BLaER1 treated with 17β-estradiol and CSF1 and Interleukin-3, amounts not matched to agents 10 nM and 100 nM (cell line): Measurements from ENCODE around the gene SDK1.

Experiments used
- H3K27ac ChIP-seq, 11 experiments: shearing (Covaris generic); formaldehyde crosslinking; 2 replicates each; pipeline ENCODE4 v1.8.1; 2022
- H3K27me3 ChIP-seq, 11 experiments: shearing (Covaris generic); formaldehyde crosslinking; 2 replicates each; pipeline ENCODE4 v1.8.1; 2022
- H3K36me3 ChIP-seq, 11 experiments: shearing (Covaris generic); formaldehyde crosslinking; 2 replicates each; pipeline ENCODE4 v1.8.1; 2022
- H3K4me1 ChIP-seq, 10 experiments: shearing (Covaris generic); formaldehyde crosslinking; 2 replicates each; pipeline ENCODE4 v1.8.1; 2022
- H3K4me2 ChIP-seq, 11 experiments: shearing (Covaris generic); formaldehyde crosslinking; 2 replicates each; pipeline ENCODE4 v1.8.1; 2022
- H3K4me3 ChIP-seq, 10 experiments: shearing (Covaris generic); formaldehyde crosslinking; 2 replicates each; pipeline ENCODE4 v1.8.1; 2022
- H3K9ac ChIP-seq, 11 experiments: shearing (Covaris generic); formaldehyde crosslinking; 2 replicates each; pipeline ENCODE4 v1.8.1; 2022
- H3K9me3 ChIP-seq, 11 experiments: shearing (Covaris generic); formaldehyde crosslinking; replicated peaks in 1 of 11; 2 replicates each; pipeline ENCODE4 v1.8.1; 2022
- H4K20me1 ChIP-seq, 11 experiments: shearing (Covaris generic); formaldehyde crosslinking; 2 replicates each; pipeline ENCODE4 v1.8.1; 2022
- Cebpa-rat ChIP-seq, 11 experiments: shearing (Covaris generic); IDR thresholded peaks; 2 replicates each; pipeline ENCODE4 v1.8.1; 2022

The SDK1 gene

GRCh38 chr7:3408814-3409595 lies 108.0 kb downstream of the SDK1 start:
- no peaks in the 10 kb centered on the region for H3K27me3 ChIP-seq

GRCh38 chr7:3412871-3413270 lies 111.8 kb downstream of the SDK1 start:
- TF ChIP-seq Cebpa-rat (IDR thresholded peaks at IDR 0.05) = no peak
- Histone ChIP-seq H3K4me3 (no peak overlapping the region), H4K20me1 (no peaks in the 10 kb centered on the region), H3K27ac (no peak overlapping the region), H3K4me1 (peaks cover 0 to 12% (median 10%) of the 10 kb centered on the region in 10 experiments; a peak in 12 of 20 replicates), H3K27me3 (no peaks in the 10 kb centered on the region), H3K4me2 (no peak overlapping the region), H3K9ac (no peak overlapping the region), H3K36me3 (no peaks in the 10 kb centered on the region), H3K9me3 (no peaks in the 10 kb centered on the region)

More at GRCh38 chr7:3408814-3409595, 108.0 kb downstream of the SDK1 start:
- H3K27ac ChIP-seq = no peak overlapping the region
- TF ChIP-seq Cebpa-rat (IDR thresholded peaks at IDR 0.05) = no peak
- H3K9ac ChIP-seq = no peak overlapping the region
- H4K20me1 ChIP-seq = no peaks in the 10 kb centered on the region
- H3K36me3 ChIP-seq = no peaks in the 10 kb centered on the region
- H3K9me3 ChIP-seq = no peaks in the 10 kb centered on the region
- no peak overlapping the region for H3K4me3 ChIP-seq
- peak overlapping the region in 6 of 11 experiments; percentile 5 to 50 (median 32); a peak in 12 of 22 replicates for H3K4me2 ChIP-seq
- H3K4me1 ChIP-seq = peaks cover 0 to 12% (median 10%) of the 10 kb centered on the region in 10 experiments; a peak in 12 of 20 replicates

- no peak overlapping the region for H3K27ac ChIP-seq
Observed at GRCh38 chr7:3415861-3416312, 114.8 kb downstream of the SDK1 start.

GRCh38 chr7:3416453-3416852 lies 115.4 kb downstream of the SDK1 start:
- Histone ChIP-seq H3K36me3 (no peaks in the 10 kb centered on the region), H3K4me2 (no peak overlapping the region), H4K20me1 (no peaks in the 10 kb centered on the region), H3K27ac (no peak overlapping the region), H3K27me3 (no peaks in the 10 kb centered on the region), H3K4me3 (no peak overlapping the region), H3K4me1 (no peaks in the 10 kb centered on the region), H3K9ac (no peak overlapping the region), H3K9me3 (peaks cover 6 to 10% (median 8%) of the 10 kb centered on the region in 11 experiments)
- no peak for TF ChIP-seq Cebpa-rat (IDR thresholded peaks at IDR 0.05)

More at GRCh38 chr7:3415861-3416312, 114.8 kb downstream of the SDK1 start:
- H3K36me3 ChIP-seq = no peaks in the 10 kb centered on the region
- H3K4me3 ChIP-seq = no peak overlapping the region
- no peaks in the 10 kb centered on the region for H3K4me1 ChIP-seq
- peaks cover under 1 to 4% (median 2%) of the 10 kb centered on the region in 11 experiments; a peak in 13 of 22 replicates for H3K9me3 ChIP-seq
- TF ChIP-seq Cebpa-rat (IDR thresholded peaks at IDR 0.05) = no peak
- no peak overlapping the region for H3K9ac ChIP-seq
- H4K20me1 ChIP-seq = no peaks in the 10 kb centered on the region
- H3K4me2 ChIP-seq = no peak overlapping the region
- no peaks in the 10 kb centered on the region for H3K27me3 ChIP-seq

- H3K4me1 ChIP-seq = no peaks in the 10 kb centered on the region
- no peak overlapping the region for H3K27ac ChIP-seq
- H3K4me2 ChIP-seq = no peak overlapping the region
- no peak overlapping the region for H3K4me3 ChIP-seq
- no peak overlapping the region for H3K9ac ChIP-seq
- H4K20me1 ChIP-seq = no peaks in the 10 kb centered on the region
- TF ChIP-seq Cebpa-rat (IDR thresholded peaks at IDR 0.05) = no peak
- H3K36me3 ChIP-seq = no peaks in the 10 kb centered on the region
- no peaks in the 10 kb centered on the region for H3K27me3 ChIP-seq
- peaks cover 20 to 26% (median 21%) of the 10 kb centered on the region in 11 experiments for H3K9me3 ChIP-seq
Observed at GRCh38 chr7:3425087-3425486, 124.0 kb downstream of the SDK1 start.

GRCh38 chr7:3426064-3426463 lies 125.0 kb downstream of the SDK1 start:
- Histone ChIP-seq H3K9ac (no peak overlapping the region), H3K4me1 (no peaks in the 10 kb centered on the region), H3K36me3 (no peaks in the 10 kb centered on the region), H3K4me3 (no peak overlapping the region), H4K20me1 (no peaks in the 10 kb centered on the region), H3K27ac (no peak overlapping the region), H3K4me2 (no peak overlapping the region), H3K9me3 (peaks cover 16 to 21% (median 17%) of the 10 kb centered on the region in 11 experiments), H3K27me3 (no peaks in the 10 kb centered on the region)
- no peak for TF ChIP-seq Cebpa-rat (IDR thresholded peaks at IDR 0.05)

GRCh38 chr7:3427957-3428356 lies 126.9 kb downstream of the SDK1 start:
- no peak overlapping the region for H3K4me2 ChIP-seq
- no peak overlapping the region for H3K4me3 ChIP-seq
- no peak overlapping the region for H3K27ac ChIP-seq
- H4K20me1 ChIP-seq = no peaks in the 10 kb centered on the region
- no peaks in the 10 kb centered on the region for H3K4me1 ChIP-seq
- 0 out of 22 replicates have a peak, but pooled peaks cover 0 to 4% (median 0%) of the 10 kb centered on the region in 11 experiments for H3K9me3 ChIP-seq
- H3K27me3 ChIP-seq = no peaks in the 10 kb centered on the region
- no peak for TF ChIP-seq Cebpa-rat (IDR thresholded peaks at IDR 0.05)
- H3K36me3 ChIP-seq = no peaks in the 10 kb centered on the region
- no peak overlapping the region for H3K9ac ChIP-seq

- Histone ChIP-seq H3K4me1 (no peaks in the 10 kb centered on the region), H3K9ac (no peak overlapping the region), H3K4me2 (no peak overlapping the region), H3K36me3 (no peaks in the 10 kb centered on the region), H3K4me3 (no peak overlapping the region), H3K27ac (no peak overlapping the region), H3K9me3 (no peaks in the 10 kb centered on the region), H3K27me3 (no peaks in the 10 kb centered on the region), H4K20me1 (no peaks in the 10 kb centered on the region)
- no peak for TF ChIP-seq Cebpa-rat (IDR thresholded peaks at IDR 0.05)
Observed at GRCh38 chr7:3429981-3430380, 128.9 kb downstream of the SDK1 start.

GRCh38 chr7:3430588-3430987 lies 129.5 kb downstream of the SDK1 start:
- H3K4me2 ChIP-seq = no peak overlapping the region
- no peak for TF ChIP-seq Cebpa-rat (IDR thresholded peaks at IDR 0.05)

GRCh38 chr7:3431306-3431705 lies 130.3 kb downstream of the SDK1 start:
- H4K20me1 ChIP-seq = no peaks in the 10 kb centered on the region
- H3K27ac ChIP-seq = no peak overlapping the region
- no peaks in the 10 kb centered on the region for H3K36me3 ChIP-seq
- H3K4me3 ChIP-seq = no peak overlapping the region
- H3K9ac ChIP-seq = no peak overlapping the region
- TF ChIP-seq Cebpa-rat (IDR thresholded peaks at IDR 0.05) = no peak
- H3K27me3 ChIP-seq = no peaks in the 10 kb centered on the region
- no peaks in the 10 kb centered on the region for H3K4me1 ChIP-seq
- no peaks in the 10 kb centered on the region for H3K9me3 ChIP-seq
- no peak overlapping the region for H3K4me2 ChIP-seq

More at GRCh38 chr7:3430588-3430987, 129.5 kb downstream of the SDK1 start:
- H3K36me3 ChIP-seq = no peaks in the 10 kb centered on the region
- H3K4me1 ChIP-seq = no peaks in the 10 kb centered on the region
- H3K4me3 ChIP-seq = no peak overlapping the region
- no peak overlapping the region for H3K9ac ChIP-seq
- no peaks in the 10 kb centered on the region for H4K20me1 ChIP-seq
- H3K27me3 ChIP-seq = no peaks in the 10 kb centered on the region
- no peak overlapping the region for H3K27ac ChIP-seq
- no peaks in the 10 kb centered on the region for H3K9me3 ChIP-seq
